Spleen (tissue), 7 donors: ENCODE results near the gene BAHCC1.

Experiments used
- POLR2A ChIP-seq, 3 donors: fragments of 450-650 bp; IDR thresholded peaks; one replicate each; pipeline ENCODE4 v1.5.1; 2017; ENCODE audit warnings: antibody characterized with exemption in 3 of 3, mild to moderate bottlenecking in 1 of 3
- POLR2AphosphoS5 ChIP-seq, 3 donors: sonication (generic); formaldehyde crosslinking; IDR thresholded peaks; one replicate each; pipeline ENCODE4 v1.5.1; 2017; ENCODE audit warnings: antibody characterized with exemption in 3 of 3
- TF ChIP-seq, protein P1 (sequence below), 11 experiments: fragments of 200-600 bp in 7 of 11; fragments of 450-650 bp in 4 of 11; sonication (generic) in 4 of 11; IDR thresholded peaks in 8 of 11; conservative IDR thresholded peaks in 3 of 11; 1 replicate in 7 of 11; 2 replicates in 4 of 11; pipeline versions ENCODE4 v1.4.0 to v1.8.0; 2016 to 2021; ENCODE audit warnings: antibody characterized with exemption in 11 of 11, inconsistent platforms in 4 of 11, mild to moderate bottlenecking in 1 of 11
- donor health status: DM: no; HTN: no; CAD: no; lungs with moderate emphysema.
- donor health status: DM: no; HTN: no; CAD: no.
- donor health status: DM: no; HTN: no; CAD: no.

DNA sequence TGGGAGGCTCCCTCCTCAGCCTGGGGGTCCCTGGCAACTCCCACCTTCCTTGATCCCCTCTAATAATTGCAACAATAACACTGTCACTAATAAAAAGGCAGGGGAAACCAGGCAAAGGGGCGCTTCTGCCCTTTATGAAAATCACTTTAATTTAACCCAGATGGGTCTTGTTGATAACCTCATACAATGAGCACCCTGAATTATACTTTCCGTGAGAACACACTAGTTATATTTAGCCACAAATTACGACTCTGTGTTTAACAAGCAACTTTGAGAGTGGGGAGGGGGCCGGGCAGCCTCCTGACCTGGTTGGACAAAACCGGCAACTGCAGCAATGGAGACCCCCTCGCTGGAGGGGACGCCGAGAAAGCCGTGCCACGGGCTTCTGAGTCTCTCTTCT lies 5.7 kb upstream of the BAHCC1 start:
- TF ChIP-seq POLR2AphosphoS5 (IDR thresholded peaks at IDR 0.05) = no peak
- TF ChIP-seq, protein P1, sequence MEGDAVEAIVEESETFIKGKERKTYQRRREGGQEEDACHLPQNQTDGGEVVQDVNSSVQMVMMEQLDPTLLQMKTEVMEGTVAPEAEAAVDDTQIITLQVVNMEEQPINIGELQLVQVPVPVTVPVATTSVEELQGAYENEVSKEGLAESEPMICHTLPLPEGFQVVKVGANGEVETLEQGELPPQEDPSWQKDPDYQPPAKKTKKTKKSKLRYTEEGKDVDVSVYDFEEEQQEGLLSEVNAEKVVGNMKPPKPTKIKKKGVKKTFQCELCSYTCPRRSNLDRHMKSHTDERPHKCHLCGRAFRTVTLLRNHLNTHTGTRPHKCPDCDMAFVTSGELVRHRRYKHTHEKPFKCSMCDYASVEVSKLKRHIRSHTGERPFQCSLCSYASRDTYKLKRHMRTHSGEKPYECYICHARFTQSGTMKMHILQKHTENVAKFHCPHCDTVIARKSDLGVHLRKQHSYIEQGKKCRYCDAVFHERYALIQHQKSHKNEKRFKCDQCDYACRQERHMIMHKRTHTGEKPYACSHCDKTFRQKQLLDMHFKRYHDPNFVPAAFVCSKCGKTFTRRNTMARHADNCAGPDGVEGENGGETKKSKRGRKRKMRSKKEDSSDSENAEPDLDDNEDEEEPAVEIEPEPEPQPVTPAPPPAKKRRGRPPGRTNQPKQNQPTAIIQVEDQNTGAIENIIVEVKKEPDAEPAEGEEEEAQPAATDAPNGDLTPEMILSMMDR (IDR thresholded peaks at IDR 0.05 in 8 of 11, conservative IDR thresholded peaks at IDR 0.05 in 3 of 11) = no peak
- no peak for TF ChIP-seq POLR2A (IDR thresholded peaks at IDR 0.05)
